H9 (cell line): ENCODE data around the gene PNPLA7. TPM values are rescaled to one million over a fixed set of nuclear protein-coding genes. Genes with fewer than 3 reads are reported as not detected.
A peak's percentile ranks its signal among the peaks of the same experiment; 100 is the strongest.

Source experiments
- DNase-seq: peaks from one replicate; pipeline ENCODE4 v3.0.0-alpha.2; 2017
- H2AFZ ChIP-seq: one replicate; pipeline ENCODE4 v1.6.1; 2013; ENCODE audit warnings: mild to moderate bottlenecking, low read length, control low read depth, moderate library complexity
- H2AK5ac ChIP-seq: 2 replicates; pipeline ENCODE4 v1.6.1; 2013; ENCODE audit warnings: low read length, control low read depth, mixed read lengths; ENCODE audit not compliant: insufficient read length
- H2BK120ac ChIP-seq: one replicate; pipeline ENCODE4 v1.6.1; 2013; ENCODE audit warnings: low read depth, mild to moderate bottlenecking, low read length, control low read depth, inconsistent platforms; ENCODE audit not compliant: poor library complexity, severe bottlenecking
- H2BK12ac ChIP-seq: 2 replicates; pipeline ENCODE4 v1.6.1; 2013; ENCODE audit warnings: low read length, control low read depth, mixed read lengths, low read depth; ENCODE audit not compliant: insufficient read length
- H2BK15ac ChIP-seq: 2 replicates; pipeline ENCODE4 v1.6.1; 2013; ENCODE audit warnings: low read depth, low read length, control low read depth
- H2BK20ac ChIP-seq: one replicate; pipeline ENCODE4 v1.6.1; 2013; ENCODE audit warnings: low read depth, mild to moderate bottlenecking, low read length, control low read depth, inconsistent platforms; ENCODE audit not compliant: poor library complexity, severe bottlenecking
- H2BK5ac ChIP-seq: 2 replicates; pipeline ENCODE4 v1.6.1; 2013; ENCODE audit warnings: low read length, control low read depth, mixed read lengths; ENCODE audit not compliant: insufficient read length
- H3K14ac ChIP-seq: 2 replicates; pipeline ENCODE4 v1.6.1; 2013; ENCODE audit warnings: low read length, control low read depth; ENCODE audit not compliant: insufficient read depth
- H3K18ac ChIP-seq: 2 replicates; pipeline ENCODE4 v1.6.1; 2013; ENCODE audit warnings: low read depth, mild to moderate bottlenecking, mixed read lengths, low read length, control low read depth; ENCODE audit not compliant: insufficient read length
- H3K23ac ChIP-seq: 2 replicates; pipeline ENCODE4 v1.6.1; 2013; ENCODE audit warnings: low read length, control low read depth, mixed read lengths, low read depth; ENCODE audit not compliant: insufficient read length
- H3K23me2 ChIP-seq: 2 replicates; pipeline ENCODE4 v1.6.1; 2013; ENCODE audit warnings: low read depth, mild to moderate bottlenecking, mixed read lengths, low read length, control low read depth; ENCODE audit not compliant: insufficient read length, poor library complexity, severe bottlenecking
- H3K27ac ChIP-seq: 2 replicates; pipeline ENCODE4 v1.5.1; 2013; ENCODE audit warnings: low read length, control low read depth, mixed read lengths, low read depth; ENCODE audit not compliant: insufficient read length
- H3K27me3 ChIP-seq: 2 replicates; pipeline ENCODE4 v1.6.1; 2013; ENCODE audit warnings: low read length, control low read depth, inconsistent platforms; ENCODE audit not compliant: insufficient read depth
- H3K4ac ChIP-seq: 2 replicates; pipeline ENCODE4 v1.6.1; 2013; ENCODE audit warnings: low read depth, mild to moderate bottlenecking, control low read depth, inconsistent platforms, low read length, moderate library complexity
- H3K4me1 ChIP-seq: 2 replicates; pipeline ENCODE4 v1.6.1; 2013; ENCODE audit warnings: low read length, control low read depth, inconsistent platforms; ENCODE audit not compliant: insufficient read depth
- H3K4me2 ChIP-seq: 2 replicates; pipeline ENCODE4 v1.6.1; 2013; ENCODE audit warnings: low read length, control low read depth, mixed read lengths; ENCODE audit not compliant: insufficient read length, insufficient read depth
- H3K56ac ChIP-seq: 2 replicates; pipeline ENCODE4 v1.6.1; 2013; ENCODE audit warnings: low read depth, mild to moderate bottlenecking, mixed read lengths, low read length, control low read depth; ENCODE audit not compliant: insufficient read length
- H3K79me1 ChIP-seq: 2 replicates; pipeline ENCODE4 v1.6.1; 2013; ENCODE audit warnings: low read depth, mild to moderate bottlenecking, moderate library complexity, low read length, control low read depth, inconsistent platforms; ENCODE audit not compliant: insufficient read depth, poor library complexity, severe bottlenecking
- H3K79me2 ChIP-seq: 2 replicates; pipeline ENCODE4 v1.6.1; 2013; ENCODE audit warnings: low read length, control low read depth, inconsistent platforms; ENCODE audit not compliant: insufficient read depth
- H3K9ac ChIP-seq: 2 replicates; pipeline ENCODE4 v1.6.1; 2013; ENCODE audit warnings: low read length, control low read depth, mixed read lengths; ENCODE audit not compliant: insufficient read length; ENCODE audit errors: extremely low read depth
- H3K9me3 ChIP-seq: one replicate; pipeline ENCODE4 v1.6.1; 2013; ENCODE audit warnings: low read depth, low read length, inconsistent platforms; ENCODE audit not compliant: control insufficient read depth
- H3T11ph ChIP-seq: one replicate; pipeline ENCODE4 v1.6.1; 2013; ENCODE audit warnings: mild to moderate bottlenecking, low read length, control low read depth, inconsistent platforms
- H4K20me1 ChIP-seq: one replicate; pipeline ENCODE4 v1.6.1; 2013; ENCODE audit not compliant: control insufficient read depth, insufficient read length, insufficient read depth
- H4K5ac ChIP-seq: 2 replicates; pipeline ENCODE4 v1.6.1; 2013; ENCODE audit warnings: low read depth, mild to moderate bottlenecking, mixed read lengths, low read length, control low read depth; ENCODE audit not compliant: insufficient read length
- H4K8ac ChIP-seq: replicated peaks from 2 replicates; pipeline ENCODE4 v1.6.1; 2013; ENCODE audit warnings: low read length, control low read depth, mixed read lengths, low read depth; ENCODE audit not compliant: insufficient read length
- H4K91ac ChIP-seq: 2 replicates; pipeline ENCODE4 v1.6.1; 2013; ENCODE audit warnings: low read depth, mild to moderate bottlenecking, moderate library complexity, mixed read lengths, low read length, control low read depth; ENCODE audit not compliant: insufficient read length
- H3K27ac Mint-ChIP-seq, 3 experiments: 2 replicates in 2 of 3; 3 replicates in 1 of 3; pipeline ENCODE4 v1.8.0; 2020 to 2021; ENCODE audit warnings: mixed read lengths in 3 of 3, mild to moderate bottlenecking in 1 of 3, moderate library complexity in 1 of 3
- H3K27me3 Mint-ChIP-seq: 2 replicates; pipeline ENCODE4 v1.8.0; 2021; ENCODE audit warnings: low read depth, mild to moderate bottlenecking, moderate library complexity, mixed read lengths
- H3K36me3 Mint-ChIP-seq, 3 experiments: 2 replicates in 2 of 3; 3 replicates in 1 of 3; pipeline ENCODE4 v1.8.0; 2020 to 2021; ENCODE audit warnings: low read depth in 3 of 3, mixed read lengths in 3 of 3; ENCODE audit not compliant: insufficient read depth in 1 of 3
- H3K4me1 Mint-ChIP-seq, 2 experiments: 2 replicates each; pipeline ENCODE4 v1.8.0; 2020; ENCODE audit warnings: mixed read lengths in 2 of 2
- H3K4me3 Mint-ChIP-seq, 2 experiments: 2 replicates in 1 of 2; 3 replicates in 1 of 2; pipeline ENCODE4 v1.8.0; 2020 to 2021; ENCODE audit warnings: mild to moderate bottlenecking in 2 of 2, mixed read lengths in 2 of 2, moderate library complexity in 1 of 2
- H3K9me3 Mint-ChIP-seq, 2 experiments: 2 replicates in 1 of 2; 3 replicates in 1 of 2; pipeline ENCODE4 v1.8.0; 2020; ENCODE audit warnings: mild to moderate bottlenecking in 2 of 2, mixed read lengths in 2 of 2, moderate library complexity in 1 of 2
- CTCF ChIP-seq: fragments of 200-600 bp; sonication (generic); conservative IDR thresholded peaks from 3 replicates; pipeline ENCODE4 v1.8.0; 2021; ENCODE audit warnings: antibody characterized with exemption, mild to moderate bottlenecking
- WGBS: extraction: QIAGEN DNeasy Blood & Tissue Kit; methylation state at CpG from one replicate; pipeline ENCODE4 v1.1.7; 2013; ENCODE audit warnings: missing lambda C conversion rate, low lambda C conversion rate, mixed read lengths; ENCODE audit not compliant: insufficient read length; ENCODE audit errors: extremely low coverage; 5-methylcytosine and 5-hydroxymethylcytosine counted together
- total RNA-seq: library from RNA; stranded (reverse); gene quantifications from 2 replicates; pipeline ENCODE4 v1.2.1, GENCODE V29; 2021

The PNPLA7 gene
- total RNA-seq, 1 experiment from 2014 or later = 1.8 TPM

GRCh38 chr9:137502008-137502911 is 47.9 kb downstream of the PNPLA7 start:
- Histone ChIP-seq H3K56ac (no peak overlapping the region), H2BK120ac (no peak overlapping the region), H2BK15ac (no peak overlapping the region), H2BK12ac (no peak overlapping the region), H3K27me3 (no peaks in the 10 kb centered on the region), H3K23ac (no peak overlapping the region), H3K23me2 (no peaks in the 10 kb centered on the region), H3K4me1 (no peaks in the 10 kb centered on the region), H4K8ac (no peak overlapping the region), H3T11ph (no peak overlapping the region), H3K4ac (no peak overlapping the region), H3K9me3 (no peaks in the 10 kb centered on the region), H3K27ac (no peak overlapping the region), H2AK5ac (no peak overlapping the region), H4K20me1 (no peaks in the 10 kb centered on the region), H3K18ac (no peak overlapping the region), H3K4me2 (no peak overlapping the region), H3K14ac (no peak overlapping the region), H4K5ac (no peak overlapping the region), H2BK20ac (no peak overlapping the region), H3K79me1 (no peaks in the 10 kb centered on the region), H4K91ac (no peak overlapping the region), H3K9ac (no peak overlapping the region), H2AFZ (no peak overlapping the region), H2BK5ac (no peak overlapping the region), H3K79me2 (no peaks in the 10 kb centered on the region)
- WGBS = no CpG with 5 or more reads among the region's 36 CpGs
- peak overlapping the region; percentile 23 to 86 (median 82); a peak in 3 of 7 replicates for H3K27ac Mint-ChIP-seq
- peaks cover 18 to 80% of the 10 kb centered on the region in 2 experiments for H3K9me3 Mint-ChIP-seq
- TF ChIP-seq CTCF = no peak
- H3K36me3 Mint-ChIP-seq = peaks cover 4 to 16% (median 16%) of the 10 kb centered on the region in 3 experiments; a peak in 6 of 7 replicates
- H3K4me3 Mint-ChIP-seq = peak overlapping the region in 1 of 2 experiments; percentile 58; a peak in 3 of 5 replicates
- H3K27me3 Mint-ChIP-seq = peaks cover 20% of the 10 kb centered on the region
- DNase-seq = peak; percentile 64
- H3K4me1 Mint-ChIP-seq = no peaks in the 10 kb centered on the region
